Anterior cingulate cortex (tissue), 58 donors: ENCODE data around the gene SLC6A17.

Source experiments
- DNase-seq, 58 donors: peaks; one replicate each; lab custom pipeline; 2025; lab: John Stamatoyannopoulos, UW

Gene SLC6A17

DNA sequence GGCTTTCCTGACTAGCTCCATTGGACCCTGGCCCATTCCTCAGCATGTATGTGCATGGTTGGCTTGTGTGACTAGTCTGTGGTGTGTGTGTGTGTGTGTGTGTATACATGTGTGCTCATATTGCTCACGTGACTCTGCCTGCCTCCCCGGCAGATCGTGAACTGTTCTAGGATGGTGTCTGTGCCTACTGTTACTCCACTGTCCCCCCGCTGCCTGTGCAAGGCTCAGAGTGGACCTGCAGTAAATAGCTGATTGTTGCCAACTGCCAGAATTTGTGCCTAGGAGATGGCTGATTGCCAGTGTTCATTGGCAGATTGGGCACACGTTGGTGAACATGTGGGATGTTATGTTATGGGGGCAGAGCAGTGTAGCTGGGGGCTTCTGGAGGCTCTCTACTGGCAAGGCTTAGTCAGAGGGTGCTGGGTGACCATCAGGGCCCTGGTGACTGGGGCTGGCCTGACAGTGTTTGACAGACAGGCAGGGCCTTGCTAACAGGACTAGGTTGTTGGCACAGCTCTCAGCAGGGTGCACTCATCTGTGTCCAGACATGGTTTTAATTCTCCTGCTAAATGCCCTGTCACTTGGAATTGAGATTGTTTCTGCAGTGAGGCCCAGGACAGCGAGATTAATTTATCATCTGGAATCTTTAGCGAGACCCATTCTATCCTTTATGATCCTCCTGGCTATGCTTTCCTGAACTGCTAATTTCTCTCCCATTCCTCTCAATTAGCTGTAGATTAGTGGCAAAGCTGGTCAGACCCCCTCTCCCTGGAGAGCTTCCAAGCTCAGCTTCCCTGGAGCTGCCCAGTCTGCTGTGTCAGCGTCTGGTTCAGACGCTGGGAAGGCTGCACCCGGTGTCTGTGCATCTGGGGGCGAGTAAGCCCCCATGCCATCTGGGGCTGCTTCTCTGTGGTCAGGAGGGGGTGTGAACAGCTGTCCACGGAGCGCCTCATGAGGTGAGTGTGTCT is 20.8 kb downstream of the SLC6A17 start:
- peak in 3 of 58 donors; percentile 21 to 43 (median 23) for DNase-seq

DNA sequence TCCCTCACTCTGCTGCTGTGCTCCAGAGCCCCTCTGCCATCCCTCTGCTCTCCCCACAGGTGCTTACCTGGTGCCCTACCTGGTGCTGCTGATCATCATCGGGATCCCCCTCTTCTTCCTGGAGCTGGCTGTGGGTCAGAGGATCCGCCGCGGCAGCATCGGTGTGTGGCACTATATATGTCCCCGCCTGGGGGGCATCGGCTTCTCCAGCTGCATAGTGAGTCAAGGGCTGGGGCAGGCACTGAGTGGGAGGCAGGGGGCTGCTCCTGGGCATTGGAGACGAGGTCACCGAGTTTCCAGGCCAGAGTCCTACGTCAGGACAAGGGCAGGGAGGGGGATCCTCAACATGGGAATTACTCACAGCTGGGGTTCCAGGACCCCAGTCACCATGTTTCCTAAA is 21.7 kb downstream of the SLC6A17 start:
- DNase-seq = no peak

DNA sequence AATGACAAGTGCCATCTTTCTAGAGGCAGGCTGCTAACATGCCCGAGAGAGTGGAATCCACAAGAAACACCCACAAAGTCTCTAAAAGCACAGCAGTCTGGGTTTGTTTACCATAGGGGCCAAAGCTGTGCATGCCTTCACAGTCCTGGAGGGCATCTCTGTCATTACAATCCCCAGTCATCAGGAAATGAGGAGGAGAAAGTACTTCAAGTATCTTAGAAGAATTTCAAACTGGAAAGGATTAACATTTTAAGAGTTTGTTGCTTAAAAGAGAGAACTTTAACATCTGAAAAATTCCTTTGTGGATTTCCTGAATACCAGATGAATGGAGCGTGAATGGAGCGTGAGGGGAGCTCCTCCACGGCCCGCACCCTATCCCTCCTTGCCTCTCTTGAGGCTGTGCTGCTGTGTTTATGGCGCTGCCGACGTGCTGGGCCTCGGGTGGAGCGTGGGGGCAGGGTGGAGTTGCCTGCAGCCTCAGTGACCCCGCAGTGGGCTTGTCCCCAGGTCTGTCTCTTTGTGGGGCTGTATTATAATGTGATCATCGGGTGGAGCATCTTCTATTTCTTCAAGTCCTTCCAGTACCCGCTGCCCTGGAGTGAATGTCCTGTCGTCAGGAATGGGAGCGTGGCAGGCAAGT is 23.3 kb downstream of the SLC6A17 start:
- DNase-seq = no peak

DNA sequence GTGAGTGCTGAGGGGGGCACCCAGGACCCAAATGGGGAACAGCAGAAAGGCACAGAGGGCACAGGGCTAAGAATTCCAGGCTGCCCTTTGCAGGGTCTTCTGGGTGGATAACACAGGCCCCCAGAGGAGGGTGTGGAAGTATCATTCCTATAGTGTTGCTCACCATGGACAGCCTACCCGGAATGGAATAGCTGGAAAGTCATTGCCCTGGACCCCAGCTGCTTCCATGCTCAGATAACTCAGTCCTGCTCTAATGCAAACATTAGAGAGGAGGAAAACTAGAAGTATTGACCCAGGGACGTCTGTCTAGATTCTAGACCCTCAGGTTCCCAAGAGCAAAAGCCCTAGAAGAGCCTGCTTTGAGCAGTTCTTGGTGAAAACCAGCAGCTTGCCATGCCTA is 24.7 kb downstream of the SLC6A17 start:
- DNase-seq = no peak

DNA sequence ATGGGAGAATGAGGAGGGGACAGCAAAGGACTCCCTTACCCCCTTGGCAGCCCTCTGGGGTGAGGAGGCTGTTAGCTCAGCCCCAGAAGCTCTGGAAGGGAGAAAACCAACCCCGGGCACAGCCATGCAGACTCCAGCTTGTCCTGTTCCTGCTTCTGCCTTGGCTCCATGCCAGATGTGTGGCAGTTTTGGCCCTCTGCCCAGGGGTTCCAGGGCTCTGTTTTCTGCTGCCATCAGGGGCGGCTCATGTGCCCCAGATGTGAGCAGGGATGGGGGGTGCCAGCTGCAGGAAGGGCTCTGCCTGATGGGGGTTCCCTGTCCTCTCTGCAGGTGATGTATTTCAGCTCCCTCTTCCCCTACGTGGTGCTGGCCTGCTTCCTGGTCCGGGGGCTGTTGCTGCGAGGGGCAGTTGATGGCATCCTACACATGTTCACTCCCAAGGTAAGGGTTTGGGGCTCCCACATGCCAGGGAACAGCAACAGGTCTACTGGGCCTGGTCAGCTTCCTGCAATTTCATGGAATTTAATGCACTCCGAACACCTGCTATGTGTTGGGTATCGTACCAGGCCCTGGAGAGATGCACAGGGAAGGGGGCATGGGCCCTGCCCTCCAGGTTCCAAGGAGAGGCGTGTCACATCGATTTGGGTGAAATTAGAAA is 26.1 kb downstream of the SLC6A17 start:
- peak in 32 of 58 donors; percentile 12 to 72 (median 34) for DNase-seq

DNA sequence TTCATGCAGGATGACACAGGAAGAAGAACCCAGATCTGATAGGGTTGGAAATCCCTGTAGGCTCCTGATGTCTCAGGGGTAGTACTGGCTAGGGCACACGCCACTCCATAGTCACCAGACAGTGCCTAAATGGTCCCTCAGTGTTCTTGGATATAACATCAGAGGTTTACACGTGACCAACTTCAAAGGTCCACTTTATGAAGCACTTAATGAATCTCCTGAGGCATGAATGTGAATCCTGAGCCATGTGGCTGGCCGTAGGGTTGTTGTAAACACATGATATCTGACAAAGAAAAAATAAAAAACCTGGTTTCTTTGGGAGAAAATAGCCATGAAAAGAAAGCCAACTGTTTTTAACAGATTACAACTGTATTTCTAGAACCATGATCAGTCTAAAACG is 27.5 kb downstream of the SLC6A17 start:
- no peak for DNase-seq

DNA sequence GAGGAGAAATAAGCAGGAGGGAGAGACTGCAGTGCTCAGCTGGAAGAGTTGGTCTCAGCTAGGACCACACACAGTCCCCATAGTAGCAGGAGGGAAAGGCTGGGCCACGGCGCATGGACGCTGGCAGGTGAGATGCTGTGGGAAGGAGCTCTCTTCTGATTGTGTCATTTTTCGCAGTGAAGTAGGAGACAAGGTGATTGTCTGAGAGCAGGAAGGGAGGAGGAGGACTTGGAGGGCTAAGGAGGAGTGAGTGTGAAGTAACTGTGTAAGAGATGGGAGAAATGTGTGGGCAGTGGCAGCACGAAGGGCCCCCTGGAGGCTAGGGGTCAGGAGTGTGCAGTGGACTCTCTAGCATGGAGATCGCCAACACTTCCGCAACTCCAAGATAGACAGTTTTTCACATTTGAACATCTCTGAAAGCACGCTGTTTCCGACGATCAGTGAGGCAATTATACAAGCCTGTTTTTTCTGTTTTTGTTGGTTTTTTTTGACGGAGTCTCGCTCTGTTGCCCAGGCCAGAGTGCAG is 33.4 kb downstream of the SLC6A17 start:
- DNase-seq = no peak

DNA sequence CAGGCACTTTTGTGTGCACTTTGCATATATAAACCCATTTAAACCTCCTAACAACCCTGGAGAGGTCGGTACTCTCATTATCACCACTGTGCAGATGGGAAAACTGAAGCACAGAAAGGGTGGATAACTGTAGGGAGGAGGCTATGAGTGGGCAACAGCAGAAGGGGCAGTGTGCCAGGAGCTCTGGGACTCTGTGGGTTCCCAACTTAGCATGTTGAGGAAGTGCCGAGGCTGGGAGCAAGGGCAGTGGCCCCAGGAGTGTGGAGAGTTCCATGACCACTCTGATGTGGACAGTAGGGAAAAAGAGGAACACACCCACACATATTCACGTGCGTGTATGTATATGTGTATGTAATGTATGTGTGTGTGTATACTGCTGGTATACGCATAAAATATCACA is 34.2 kb downstream of the SLC6A17 start:
- no peak for DNase-seq

DNA sequence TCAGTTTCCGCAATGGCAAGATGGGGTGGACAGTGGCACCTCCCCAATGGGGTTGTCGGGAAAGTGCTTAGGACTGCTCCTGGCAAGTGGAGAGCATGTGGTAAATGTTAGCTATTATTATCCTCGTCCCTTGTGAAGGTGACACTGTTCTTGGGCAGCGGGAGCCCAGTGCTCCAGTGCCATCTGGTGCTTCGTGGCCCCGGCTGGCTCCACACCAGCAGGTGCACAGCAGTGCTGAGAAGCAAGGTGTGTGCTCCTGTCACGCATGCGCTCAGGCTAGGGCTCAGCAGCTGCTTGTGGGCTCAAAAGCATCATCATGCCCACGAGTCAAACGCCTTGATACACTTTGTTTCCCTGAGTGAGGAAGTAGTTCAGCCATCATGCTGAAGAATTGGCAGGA is 34.9 kb downstream of the SLC6A17 start:
- no peak for DNase-seq

DNA sequence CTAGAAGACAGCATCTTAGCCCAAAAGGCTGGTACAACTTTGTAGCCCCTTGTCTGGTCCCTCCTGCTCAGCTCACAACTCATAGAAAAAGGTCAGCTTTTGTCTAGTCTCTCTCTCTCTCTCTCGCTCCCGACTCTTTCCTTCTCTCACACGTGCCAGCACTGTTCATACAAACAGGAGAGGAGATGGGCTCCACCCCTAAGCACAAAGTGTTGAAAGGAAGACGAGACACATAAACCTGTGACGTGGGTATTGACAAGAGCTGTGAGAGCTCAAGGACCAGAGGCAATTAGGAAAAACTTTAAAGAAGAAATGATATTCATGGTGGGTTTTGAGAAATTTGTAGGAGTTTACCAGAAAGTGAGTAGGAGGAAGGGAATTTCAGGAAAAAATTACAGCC is 36.3 kb downstream of the SLC6A17 start:
- no peak for DNase-seq

DNA sequence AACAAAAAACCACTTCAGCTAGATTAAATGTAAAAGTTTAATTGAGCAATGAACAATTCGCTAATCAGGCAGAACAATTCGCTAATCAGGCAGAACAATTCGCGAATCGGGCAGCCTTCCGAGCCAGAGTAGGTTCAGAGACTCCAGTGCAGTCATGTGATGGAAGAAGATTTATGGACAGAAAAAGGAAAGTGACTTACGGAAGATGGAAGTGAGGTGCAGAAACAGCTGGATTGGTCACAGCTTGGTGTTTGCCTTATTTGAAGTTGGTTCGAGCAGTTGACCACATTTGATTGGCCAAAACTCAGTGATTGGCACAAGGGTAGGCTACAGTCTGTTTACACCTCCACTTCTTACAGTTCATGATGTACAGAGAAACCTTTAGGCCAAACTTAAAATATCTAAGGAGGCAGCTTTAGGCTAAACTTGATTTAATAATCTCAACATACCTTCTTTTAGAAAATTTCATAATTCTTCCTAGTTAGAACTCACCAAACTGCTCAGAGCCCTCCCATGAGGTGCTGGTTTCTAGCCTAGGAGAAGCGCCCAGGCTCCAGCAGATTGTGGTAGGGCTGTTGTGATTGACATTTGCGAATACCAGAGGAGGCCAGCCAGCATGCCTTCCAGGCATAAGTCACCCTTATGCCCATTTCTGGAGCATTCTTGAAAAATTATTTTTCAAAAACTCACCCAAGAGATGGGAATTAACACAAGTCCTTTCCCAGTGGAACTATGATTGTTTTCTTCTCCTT is 37.0 kb downstream of the SLC6A17 start:
- DNase-seq = no peak

DNA sequence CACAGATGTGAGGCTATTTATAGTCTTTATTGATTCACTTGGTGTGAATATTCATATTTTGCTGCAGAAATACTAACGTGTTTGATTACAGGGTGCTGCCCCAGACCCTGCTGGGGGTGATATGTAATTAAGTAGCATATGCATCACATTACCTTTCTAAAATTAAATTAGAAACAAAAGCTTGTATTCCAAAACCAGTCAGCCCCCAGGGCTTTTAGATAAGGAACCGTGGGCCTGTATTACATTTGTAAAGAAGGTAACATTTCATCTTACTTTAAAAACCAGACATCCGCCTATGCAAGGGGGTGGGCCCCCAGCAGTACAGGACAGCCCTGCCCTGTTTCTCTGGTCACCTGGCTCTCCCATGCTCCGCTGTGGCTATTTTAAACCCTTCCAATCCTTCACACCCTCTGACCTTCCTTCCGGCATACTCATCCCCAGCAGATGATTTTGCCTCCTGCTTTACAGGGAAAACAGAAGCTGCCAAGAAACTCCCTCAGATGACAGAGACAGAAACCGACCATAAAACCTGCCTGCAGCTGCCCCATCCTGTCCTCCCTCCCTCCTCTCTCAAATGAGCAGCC is 37.8 kb downstream of the SLC6A17 start:
- peak in 2 of 58 donors; percentile 44 to 66 for DNase-seq

DNA sequence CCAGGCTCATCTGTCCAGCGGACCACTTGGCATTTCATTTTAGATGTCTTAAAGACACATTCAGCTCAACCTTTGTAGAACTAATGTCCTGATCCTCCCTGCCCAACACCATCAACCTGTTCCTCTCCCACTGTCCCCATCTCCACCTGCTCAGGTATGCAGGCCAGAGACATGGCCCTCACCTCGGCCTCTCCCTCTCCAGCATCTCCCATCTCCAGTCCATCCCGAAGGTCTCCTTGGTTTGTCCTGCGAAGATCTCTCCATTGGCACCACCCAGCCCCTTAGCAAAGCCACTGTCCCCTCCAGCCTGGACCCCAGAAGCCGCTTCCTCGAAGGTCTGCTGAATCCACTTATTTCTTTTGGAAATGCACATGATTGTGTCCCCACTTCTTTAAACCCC is 38.9 kb downstream of the SLC6A17 start:
- no peak for DNase-seq

DNA sequence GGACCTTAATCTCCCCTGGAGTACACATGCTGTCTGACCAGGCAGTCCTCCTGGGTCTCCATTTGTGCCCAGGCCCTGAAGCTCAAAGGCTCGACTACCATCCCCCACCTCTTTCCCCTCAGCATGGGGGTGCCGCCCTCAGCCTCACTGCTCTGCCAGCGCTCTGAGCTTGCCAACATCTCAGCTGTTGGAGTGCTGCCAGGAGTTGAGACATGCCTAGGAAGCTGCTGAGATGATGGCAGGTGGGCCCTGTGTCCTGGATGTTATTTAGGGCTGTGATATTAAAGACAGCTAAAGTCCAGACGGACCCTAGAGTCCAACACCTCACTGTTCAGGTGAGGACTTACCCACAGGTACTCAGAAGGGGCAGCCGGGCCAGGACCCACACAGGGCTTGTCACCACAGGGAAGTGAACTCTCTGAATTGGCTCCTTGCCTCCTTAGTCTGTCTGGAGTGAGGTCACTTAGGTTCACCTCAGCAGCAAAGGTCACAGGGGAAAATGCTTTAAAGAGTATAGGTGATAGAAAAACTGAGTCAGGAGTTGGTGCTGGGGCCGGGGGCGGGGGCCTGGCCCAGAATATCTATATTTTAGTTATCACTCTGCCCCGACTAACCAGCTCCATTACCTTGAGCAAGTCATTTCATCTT is 40.1 kb downstream of the SLC6A17 start:
- peak in 18 of 58 donors; percentile 12 to 63 (median 32) for DNase-seq

DNA sequence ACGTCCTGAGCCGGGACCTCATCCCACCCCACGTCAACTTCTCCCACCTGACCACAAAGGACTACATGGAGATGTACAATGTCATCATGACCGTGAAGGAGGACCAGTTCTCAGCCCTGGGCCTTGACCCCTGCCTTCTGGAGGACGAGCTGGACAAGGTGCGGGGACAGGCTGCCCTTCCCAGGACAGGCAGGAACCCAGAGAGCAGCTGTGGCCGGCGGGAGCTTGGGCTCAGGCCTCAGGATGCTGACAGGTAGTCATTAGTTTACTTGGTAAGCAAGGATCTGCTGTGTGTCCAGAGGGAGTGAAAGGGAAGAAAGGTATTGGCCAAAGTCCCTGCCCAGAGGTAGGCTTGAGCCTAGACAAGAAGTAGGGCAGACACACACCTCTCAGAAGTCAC is 42.2 kb downstream of the SLC6A17 start:
- no peak for DNase-seq

DNA sequence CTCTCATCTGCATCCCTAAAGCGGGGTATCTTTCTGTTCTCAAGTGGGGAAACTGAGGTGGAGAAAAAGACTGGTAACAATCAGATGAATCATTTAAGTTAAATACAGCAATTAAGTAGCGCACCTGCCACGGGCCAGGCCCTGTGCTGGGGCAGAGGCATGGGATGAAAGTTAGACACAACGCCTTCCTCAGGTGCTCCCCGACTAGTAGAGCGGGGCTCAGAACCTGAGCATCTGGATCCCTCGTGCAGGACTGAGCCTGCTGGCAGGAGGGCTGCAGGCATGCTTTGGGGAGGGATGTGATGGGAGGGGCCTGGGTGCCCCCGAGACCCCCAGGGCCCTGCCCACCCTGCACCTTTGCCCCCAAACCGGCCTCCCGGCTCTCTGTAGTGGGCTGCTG is 44.9 kb downstream of the SLC6A17 start:
- DNase-seq = no peak

DNA sequence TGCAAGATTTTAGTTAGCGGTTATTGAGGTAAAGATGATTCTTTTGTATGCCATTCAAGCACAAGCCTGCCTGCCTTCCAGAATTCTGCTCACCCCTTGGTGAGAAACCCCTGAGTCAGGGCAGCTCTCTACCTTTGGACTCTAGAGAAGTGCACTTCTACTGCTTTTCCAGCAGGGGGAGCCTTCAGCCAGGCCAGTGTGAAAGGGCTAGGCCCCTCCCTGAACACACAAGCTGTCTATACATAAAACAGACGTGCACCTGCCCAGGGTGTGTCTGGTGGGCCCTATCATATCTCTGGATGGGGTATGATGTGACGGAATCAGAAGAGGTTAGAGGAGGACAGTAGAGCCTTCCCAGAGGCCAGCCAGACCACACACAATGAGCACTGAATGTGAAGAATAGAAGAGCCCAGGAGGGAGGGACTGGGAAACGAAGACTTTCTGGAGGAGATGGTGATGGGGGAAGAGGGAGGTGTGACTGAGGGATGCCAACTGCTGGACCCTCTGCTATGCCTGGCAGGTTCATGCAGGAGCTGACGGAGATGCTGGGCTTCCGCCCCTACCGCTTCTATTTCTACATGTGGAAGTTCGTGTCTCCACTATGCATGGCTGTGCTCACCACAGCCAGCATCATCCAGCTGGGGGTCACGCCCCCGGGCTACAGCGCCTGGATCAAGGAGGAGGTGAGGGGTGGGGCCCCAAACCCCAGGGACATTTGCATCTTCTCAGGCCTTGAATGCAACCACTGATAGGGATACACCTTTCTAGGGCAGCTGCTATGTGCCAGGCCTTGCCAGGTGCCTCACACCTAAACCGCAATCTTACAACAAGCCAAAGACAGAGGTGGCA is 46.8 kb downstream of the SLC6A17 start:
- DNase-seq = peak in 6 of 58 donors; percentile 7 to 49 (median 24)

DNA sequence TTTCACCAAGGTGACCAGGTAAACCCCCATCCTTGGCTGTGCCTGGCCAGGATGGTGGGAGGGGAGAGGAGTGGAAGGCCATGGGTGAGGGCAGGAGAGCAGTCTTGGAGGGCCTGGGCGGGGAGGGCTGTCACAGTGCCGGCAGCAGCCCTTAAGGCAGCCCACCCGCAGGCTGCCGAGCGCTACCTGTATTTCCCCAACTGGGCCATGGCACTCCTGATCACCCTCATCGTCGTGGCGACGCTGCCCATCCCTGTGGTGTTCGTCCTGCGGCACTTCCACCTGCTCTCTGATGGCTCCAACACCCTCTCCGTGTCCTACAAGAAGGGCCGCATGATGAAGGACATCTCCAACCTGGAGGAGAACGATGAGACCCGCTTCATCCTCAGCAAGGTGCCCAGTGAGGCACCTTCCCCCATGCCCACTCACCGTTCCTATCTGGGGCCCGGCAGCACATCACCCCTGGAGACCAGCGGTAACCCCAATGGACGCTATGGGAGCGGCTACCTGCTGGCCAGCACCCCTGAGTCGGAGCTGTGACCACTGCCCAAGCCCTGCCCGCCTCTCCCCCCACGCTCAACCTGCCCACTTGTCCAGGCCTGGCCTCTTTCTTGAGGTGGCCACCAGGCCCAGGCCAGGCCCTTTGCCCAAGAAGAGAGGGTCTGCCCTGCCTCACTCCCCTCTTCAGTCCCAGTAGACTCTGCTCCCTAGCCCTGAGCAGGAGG is 47.8 kb downstream of the SLC6A17 start:
- no peak for DNase-seq
